Endothelial cell of umbilical vein (primary cell): ENCODE data around the gene GINS3. TPM values are rescaled to one million over a fixed set of nuclear protein-coding genes. Genes with fewer than 3 reads are reported as not detected.

Experiments used
- BruUV-seq: library from RNA; stranded (reverse); fragments of 400-500 nt; replicated peaks from 2 replicates; lab custom pipeline; 2021; lab: Mats Ljungman, UMichigan
- CTCF ChIA-PET: fragments of 300-600, 350-600 bp; sonication (Branson Sonifier 250); formaldehyde crosslinking; loops from one replicate; lab custom pipeline; 2021; ENCODE audit warnings: antibody characterized with exemption, inconsistent platforms; lab: Charles Lee
- POLR2A ChIA-PET: fragments of 300-600, 350-600 bp; sonication (Branson Sonifier 250); formaldehyde crosslinking; loops from one replicate; lab custom pipeline; 2021; ENCODE audit warnings: antibody characterized with exemption, inconsistent platforms; lab: Charles Lee
- DNase-seq: peaks from one replicate; pipeline ENCODE4 v3.0.0-alpha.2; 2011; ENCODE audit warnings: low read depth, low spot score
- FAIRE-seq: peaks from 2 replicates; lab custom pipeline; 2011; peaks lifted over from hg19 to GRCh38; lab: Jason Lieb, UNC
- H2AFZ ChIP-seq: 2 replicates; pipeline ENCODE4 v1.6.0; 2012; ENCODE audit warnings: low read depth, low read length, control low read depth, inconsistent platforms
- H3K27ac ChIP-seq: 2 replicates; pipeline ENCODE4 v1.5.1; 2011; ENCODE audit warnings: low read depth, mild to moderate bottlenecking, control low read depth, low read length, moderate library complexity; ENCODE audit not compliant: insufficient read depth
- H3K27me3 ChIP-seq, 2 experiments: 2 replicates each; pipeline versions ENCODE4 v1.6.0 to v1.6.1; 2011; ENCODE audit warnings: low read length in 2 of 2, mixed read lengths in 1 of 2; ENCODE audit not compliant: control insufficient read depth in 2 of 2, insufficient read depth in 2 of 2
- H3K36me3 ChIP-seq, 2 experiments: 2 replicates in 1 of 2; 3 replicates in 1 of 2; pipeline ENCODE4 v1.5.1; 2011; ENCODE audit warnings: low read length in 2 of 2, mild to moderate bottlenecking in 1 of 2, moderate library complexity in 1 of 2; ENCODE audit not compliant: control insufficient read depth in 2 of 2, insufficient read depth in 2 of 2; ENCODE audit errors: extremely low read depth in 1 of 2
- H3K4me1 ChIP-seq: 3 replicates; pipeline ENCODE4 v1.5.1; 2011; ENCODE audit warnings: mild to moderate bottlenecking, low read length; ENCODE audit not compliant: control insufficient read depth, insufficient read depth; ENCODE audit errors: extremely low read depth
- H3K4me2 ChIP-seq: 2 replicates; pipeline ENCODE4 v1.6.1; 2011; ENCODE audit warnings: low read length, control low read depth, mixed read lengths; ENCODE audit not compliant: insufficient read depth
- H3K4me3 ChIP-seq, 3 experiments: fragments of 200-600 bp in 1 of 3; sonication (generic), shearing (Covaris generic) in 1 of 3; replicated peaks in 1 of 3; 2 replicates each; pipeline ENCODE4 v1.5.1; 2011 to 2016; ENCODE audit warnings: control low read depth in 3 of 3, low read length in 3 of 3, mild to moderate bottlenecking in 2 of 3, inconsistent platforms in 1 of 3, low read depth in 1 of 3, moderate library complexity in 1 of 3; ENCODE audit not compliant: insufficient read depth in 1 of 3
- H3K79me2 ChIP-seq: 2 replicates; pipeline ENCODE4 v1.6.0; 2012; ENCODE audit warnings: low read length, inconsistent platforms; ENCODE audit not compliant: control insufficient read depth, insufficient read depth
- H3K9ac ChIP-seq: replicated peaks from 2 replicates; pipeline ENCODE3; 2011; ENCODE audit warnings: low read length, control low read depth; ENCODE audit not compliant: insufficient read depth; ENCODE audit errors: extremely low read depth
- H3K9me1 ChIP-seq: replicated peaks from 3 replicates; pipeline ENCODE4 v1.6.0; 2011; ENCODE audit warnings: mild to moderate bottlenecking, low read length; ENCODE audit not compliant: control insufficient read depth, insufficient read depth; ENCODE audit errors: extremely low read depth
- H3K9me3 ChIP-seq: replicated peaks from 2 replicates; pipeline ENCODE4 v1.5.1; 2012; ENCODE audit warnings: low read length, inconsistent platforms; ENCODE audit not compliant: control insufficient read depth, insufficient read depth
- H4K20me1 ChIP-seq: replicated peaks from 2 replicates; pipeline ENCODE3; 2011; ENCODE audit warnings: mild to moderate bottlenecking, low read length; ENCODE audit not compliant: control insufficient read depth, insufficient read depth; ENCODE audit errors: extremely low read depth
- EZH2 ChIP-seq: IDR thresholded peaks from 2 replicates; pipeline ENCODE4 v1.6.1; 2012; ENCODE audit warnings: borderline replicate concordance, low read depth, mild to moderate bottlenecking, moderate library complexity, low read length, inconsistent platforms; ENCODE audit not compliant: severe bottlenecking
- FOS ChIP-seq: IDR thresholded peaks from 2 replicates; pipeline ENCODE4 v1.6.1; 2011; ENCODE audit warnings: mild to moderate bottlenecking, low read length, moderate library complexity, borderline replicate concordance; ENCODE audit not compliant: insufficient read depth
- POLR2A ChIP-seq: IDR thresholded peaks from 2 replicates; pipeline ENCODE4 v1.6.1; 2012; ENCODE audit warnings: low read depth, mild to moderate bottlenecking, control low read depth, low read length
- dilution Hi-C: fragments of 300-500 bp; cut with MboI; formaldehyde crosslinking; loops from one replicate; pipeline ENCODE4 v1.15.0; 2019; ENCODE audit warnings: low sequenced_read_pairs; ENCODE audit not compliant: extremely low pct_ligation_motif_present
- intact Hi-C: fragments of 100-400 bp; cut with micrococcal nuclease; formaldehyde crosslinking; loops from one replicate; pipeline ENCODE4 v1.10.0; 2022
- polyA plus RNA-seq, 4 experiments: library from polyadenylated mRNA; depleted of rRNA in 3 of 4; stranded (reverse) in 3 of 4; unstranded in 1 of 4; fragments of >200 nt; gene quantifications; 2 replicates each; pipeline versions ENCODE4 v1.2.1 to v1.2.3, GENCODE V29; 2011 to 2012; ENCODE audit warnings: missing spikeins in 1 of 4
- total RNA-seq: library from RNA; stranded (reverse); gene quantifications from 2 replicates; pipeline ENCODE4 v1.2.3, GENCODE V29; 2021
- TF ChIP-seq, protein P1 (sequence below), 2 donors: IDR thresholded peaks; 1 replicate in 1 of 2; 2 replicates in 1 of 2; pipeline ENCODE4 v1.5.1; 2011; ENCODE audit warnings: low read length in 2 of 2, mild to moderate bottlenecking in 2 of 2, moderate library complexity in 2 of 2, control low read depth in 1 of 2, inconsistent platforms in 1 of 2, low read depth in 1 of 2; ENCODE audit not compliant: insufficient read depth in 1 of 2; ENCODE audit errors: extremely low read depth in 1 of 2

Gene GINS3
- total and polyA plus RNA-seq, 2 donors (not counting 3 experiments of a cell fraction or from before 2014, with no cell fraction given), result 17.2 to 24.1 TPM

DNA sequence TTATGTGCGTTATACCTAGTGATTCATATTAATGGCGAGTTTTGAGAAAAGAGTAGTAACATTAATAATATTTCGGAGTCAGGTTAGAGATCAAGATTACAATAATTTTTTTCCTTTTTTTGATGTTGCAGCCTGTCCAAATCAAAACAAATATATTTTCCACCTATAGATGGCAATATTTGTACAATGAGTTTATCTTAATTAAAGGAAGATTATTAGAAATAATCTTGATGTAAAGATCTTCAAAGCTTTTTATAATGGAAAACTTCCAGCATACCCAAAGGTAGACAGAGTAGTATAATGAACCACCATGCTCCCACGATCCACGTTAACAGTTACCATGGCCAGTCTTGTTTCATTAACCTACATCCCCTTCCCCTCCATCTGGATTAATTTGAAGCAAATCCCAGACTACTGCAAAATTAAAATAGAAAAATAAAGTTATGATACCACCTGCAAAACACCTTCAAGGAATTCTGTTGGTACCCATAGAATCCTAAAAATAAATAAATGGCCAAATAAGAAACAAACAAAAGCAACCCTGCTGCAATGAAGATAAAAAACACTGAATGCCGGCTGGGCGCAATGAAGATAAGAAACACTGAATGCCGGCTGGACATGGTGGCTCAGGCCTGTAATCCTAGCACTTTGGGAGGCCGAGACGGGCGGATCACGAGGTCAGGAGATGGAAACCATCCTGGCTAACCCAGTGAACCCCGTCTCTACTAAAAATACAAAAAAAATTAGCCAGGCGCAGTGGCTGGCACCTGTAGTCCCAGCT lies 46.5 kb upstream of the GINS3 start:
- CTCF ChIA-PET, result interaction anchor here (0.7 to 20.8 kb wide), 10 partner anchors 9 to 315 kb away, joined by 3 to 550 read pairs (median 4); partner anchors contain the start of genes GINS3 and NDRG4
- no peak overlapping the region for H3K9ac ChIP-seq
- no peaks in the 10 kb centered on the region for H4K20me1 ChIP-seq
- H3K9me3 ChIP-seq, result no peaks in the 10 kb centered on the region
- dilution Hi-C loops (no loop called here), intact Hi-C loops (loop anchor here (1.0 kb wide), 2 partner anchors 61 to 142 kb away; no protein-coding TSS in a partner anchor)
- FAIRE-seq (no peak), DNase-seq (peak; percentile 34)
- POLR2A ChIA-PET, result no interaction called here
- no peak overlapping the region for H2AFZ ChIP-seq
- peaks cover 0 to 3% of the 10 kb centered on the region in 2 experiments for H3K27me3 ChIP-seq
- H3K27ac ChIP-seq, result no peak overlapping the region
- no peaks in the 10 kb centered on the region for H3K9me1 ChIP-seq
- TF ChIP-seq EZH2 (no peak), FOS (no peak), POLR2A (no peak)
- TF ChIP-seq, protein P1, sequence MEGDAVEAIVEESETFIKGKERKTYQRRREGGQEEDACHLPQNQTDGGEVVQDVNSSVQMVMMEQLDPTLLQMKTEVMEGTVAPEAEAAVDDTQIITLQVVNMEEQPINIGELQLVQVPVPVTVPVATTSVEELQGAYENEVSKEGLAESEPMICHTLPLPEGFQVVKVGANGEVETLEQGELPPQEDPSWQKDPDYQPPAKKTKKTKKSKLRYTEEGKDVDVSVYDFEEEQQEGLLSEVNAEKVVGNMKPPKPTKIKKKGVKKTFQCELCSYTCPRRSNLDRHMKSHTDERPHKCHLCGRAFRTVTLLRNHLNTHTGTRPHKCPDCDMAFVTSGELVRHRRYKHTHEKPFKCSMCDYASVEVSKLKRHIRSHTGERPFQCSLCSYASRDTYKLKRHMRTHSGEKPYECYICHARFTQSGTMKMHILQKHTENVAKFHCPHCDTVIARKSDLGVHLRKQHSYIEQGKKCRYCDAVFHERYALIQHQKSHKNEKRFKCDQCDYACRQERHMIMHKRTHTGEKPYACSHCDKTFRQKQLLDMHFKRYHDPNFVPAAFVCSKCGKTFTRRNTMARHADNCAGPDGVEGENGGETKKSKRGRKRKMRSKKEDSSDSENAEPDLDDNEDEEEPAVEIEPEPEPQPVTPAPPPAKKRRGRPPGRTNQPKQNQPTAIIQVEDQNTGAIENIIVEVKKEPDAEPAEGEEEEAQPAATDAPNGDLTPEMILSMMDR (IDR thresholded peaks at IDR 0.05; ENCODE audit: extremely low read depth in 1 of 2, insufficient read depth in 1 of 2, low read depth in 1 of 2, low read length in 2 of 2), result peak in 1 of 2 donors; percentile 16
- no peaks in the 10 kb centered on the region for H3K79me2 ChIP-seq
- no peaks in the 10 kb centered on the region for H3K36me3 ChIP-seq
- BruUV-seq, result no TSS peak
- no peak overlapping the region for H3K4me2 ChIP-seq
- H3K4me3 ChIP-seq, result no peak overlapping the region
- H3K4me1 ChIP-seq, result no peaks in the 10 kb centered on the region
